Measurements from ENCODE around the gene DRD2.

- TF ChIP-seq CTCF (IDR thresholded peaks at IDR 0.05; ENCODE audit: poor library complexity), result no peak
- TF ChIP-seq EZH2 (IDR thresholded peaks at IDR 0.05; ENCODE audit: borderline replicate concordance), result no peak
Observed at GRCh38 chr11:113363996-113364641, 111.1 kb downstream of the DRD2 start.
